GM12878 (cell line): ENCODE results near the gene CXADR. TPM values are rescaled to one million over a fixed set of nuclear protein-coding genes. Genes with fewer than 3 reads are reported as not detected.

Source experiments
- ATAC-seq: fragments of 200-7000 bp; cut with Tn5 transposase; 3 replicates; pipeline ENCODE4 v1.9.1; 2020; ENCODE audit warnings: mild to moderate bottlenecking, moderate library complexity
- BruUV-seq: library from RNA; stranded (reverse); fragments of 400-500 nt; replicated peaks from 2 replicates; lab custom pipeline; 2021; lab: Mats Ljungman, UMichigan
- CTCF ChIA-PET: fragments of 300-600 bp; sonication (Branson Sonifier 250); formaldehyde crosslinking; extraction: SDS; loops from one replicate; lab custom pipeline; 2021; ENCODE audit warnings: inconsistent platforms; lab: Yijun Ruan, JAX
- POLR2A ChIA-PET: fragments of 350-600 bp; formaldehyde crosslinking; extraction: SDS; loops from one replicate; lab custom pipeline; 2021; ENCODE audit warnings: inconsistent platforms; lab: Charles Lee
- RAD21 ChIA-PET: fragments of 300-600 bp; sonication (Branson Sonifier 250); formaldehyde crosslinking; loops from one replicate; lab custom pipeline; 2023; ENCODE audit warnings: antibody characterized with exemption; ENCODE audit not compliant: unreplicated experiment; lab: Charles Lee
- SMC1A ChIA-PET: fragments of 300-600 bp; sonication (Branson Sonifier 250); formaldehyde crosslinking; loops from one replicate; lab custom pipeline; 2023; ENCODE audit not compliant: unreplicated experiment, uncharacterized antibody; lab: Charles Lee
- DNase-seq: peaks from one replicate; pipeline ENCODE4 v3.0.0-alpha.2; 2011; ENCODE audit warnings: low read depth, low spot score
- FAIRE-seq: peaks from 3 replicates; lab custom pipeline; 2011; peaks lifted over from hg19 to GRCh38; lab: Jason Lieb, UNC
- H2AFZ ChIP-seq: 2 replicates; pipeline ENCODE4 v1.6.0; 2011; ENCODE audit warnings: low read depth, low read length, control low read depth; ENCODE audit not compliant: control insufficient read depth
- H3K27ac ChIP-seq: 2 replicates; pipeline ENCODE4 v1.5.1; 2011; ENCODE audit warnings: control low read depth; ENCODE audit not compliant: control insufficient read depth, insufficient read depth
- H3K27me3 ChIP-seq, 2 experiments: replicated peaks in 1 of 2; 2 replicates each; pipeline versions ENCODE4 v1.6.0 to v1.6.1; 2011; ENCODE audit warnings: low read length in 1 of 2; ENCODE audit not compliant: control insufficient read depth in 2 of 2, insufficient read depth in 2 of 2
- H3K36me3 ChIP-seq, 2 experiments: 2 replicates each; pipeline ENCODE4 v1.5.1; 2011; ENCODE audit warnings: low read length in 1 of 2; ENCODE audit not compliant: control insufficient read depth in 2 of 2, insufficient read depth in 2 of 2
- H3K4me1 ChIP-seq: 2 replicates; pipeline ENCODE4 v1.6.1; 2011; ENCODE audit warnings: mild to moderate bottlenecking, low read length, moderate library complexity, mixed read lengths; ENCODE audit not compliant: control insufficient read depth, insufficient read depth
- H3K4me2 ChIP-seq: 2 replicates; pipeline ENCODE4 v1.6.0; 2011; ENCODE audit warnings: control low read depth; ENCODE audit not compliant: control insufficient read depth, insufficient read depth
- H3K4me3 ChIP-seq: fragments of 200-600 bp; sonication (generic); 2 replicates; pipeline ENCODE4 v1.5.1; 2016
- H3K79me2 ChIP-seq: 2 replicates; pipeline ENCODE4 v1.6.0; 2011; ENCODE audit warnings: low read length; ENCODE audit not compliant: control insufficient read depth, insufficient read depth
- H3K9ac ChIP-seq: 2 replicates; pipeline ENCODE4 v1.8.0; 2011; ENCODE audit warnings: low read length, control low read depth, mixed read lengths; ENCODE audit not compliant: control insufficient read depth, insufficient read depth
- H3K9me3 ChIP-seq: replicated peaks from 3 replicates; pipeline ENCODE4 v1.5.1; 2011; ENCODE audit warnings: mild to moderate bottlenecking, low read length; ENCODE audit not compliant: control insufficient read depth, insufficient read depth
- H4K20me1 ChIP-seq: 2 replicates; pipeline ENCODE4 v1.6.0; 2011; ENCODE audit not compliant: control insufficient read depth, insufficient read depth
- BCL3 ChIP-seq: IDR thresholded peaks from 2 replicates; pipeline ENCODE4 v1.6.1; 2011; ENCODE audit warnings: borderline replicate concordance, low read depth, mild to moderate bottlenecking, moderate library complexity, low read length; ENCODE audit not compliant: insufficient read depth, poor library complexity, severe bottlenecking
- CHD2 ChIP-seq: IDR thresholded peaks from 2 replicates; pipeline ENCODE4 v1.6.1; 2011; ENCODE audit warnings: low read depth, low read length, improper control_type of control experiment, borderline replicate concordance
- E2F8 ChIP-seq: fragments of 450-650 bp; IDR thresholded peaks from 2 replicates; pipeline ENCODE4 v1.6.1; 2018; ENCODE audit warnings: mild to moderate bottlenecking, low read depth, moderate library complexity; ENCODE audit not compliant: partially characterized antibody
- FOS ChIP-seq: IDR thresholded peaks from 3 replicates; pipeline ENCODE4 v1.6.1; 2011; ENCODE audit warnings: borderline replicate concordance; ENCODE audit not compliant: insufficient read length; ENCODE audit errors: extremely low read depth
- HDAC6 ChIP-seq: fragments of 200-600 bp; sonication (generic); IDR thresholded peaks from one replicate; pipeline ENCODE4 v1.8.0; 2017; ENCODE audit warnings: antibody characterized with exemption; ENCODE audit not compliant: unreplicated experiment
- IKZF1 ChIP-seq: fragments of 450-650 bp; conservative IDR thresholded peaks from 2 replicates; pipeline ENCODE4 v1.6.1; 2017; ENCODE audit warnings: antibody characterized with exemption, mild to moderate bottlenecking
- KDM1A ChIP-seq: fragments of 200-600 bp; sonication (generic); IDR thresholded peaks from 2 replicates; pipeline ENCODE4 v1.6.1; 2016; ENCODE audit warnings: borderline replicate concordance
- MXI1 ChIP-seq: fragments of 150-350 bp; IDR thresholded peaks from 2 replicates; pipeline ENCODE4 v1.6.1; 2011; ENCODE audit warnings: low read depth, mild to moderate bottlenecking, inconsistent platforms, low read length, improper control_type of control experiment
- NFIC ChIP-seq: IDR thresholded peaks from 2 replicates; pipeline ENCODE4 v1.6.1; 2012; ENCODE audit warnings: low read depth, mild to moderate bottlenecking, inconsistent platforms, low read length, moderate library complexity
- PAX5 ChIP-seq: IDR thresholded peaks from 2 replicates; pipeline ENCODE4 v1.6.1; 2011; ENCODE audit warnings: low read depth, low read length, borderline replicate concordance
- SMAD5 ChIP-seq: IDR thresholded peaks from 2 replicates; pipeline ENCODE4 v1.6.1; 2016; ENCODE audit warnings: antibody characterized with exemption, low read depth
- SMC3 ChIP-seq: IDR thresholded peaks from 2 replicates; pipeline ENCODE4 v1.6.1; 2011; ENCODE audit warnings: low read length, improper control_type of control experiment, borderline replicate concordance
- SP1 ChIP-seq: IDR thresholded peaks from one replicate; pipeline ENCODE4 v1.6.1; 2011; ENCODE audit warnings: low read depth, low read length
- STAT3 ChIP-seq: IDR thresholded peaks from 2 replicates; pipeline ENCODE4 v1.6.1; 2011; ENCODE audit warnings: low read depth, low read length, improper control_type of control experiment
- TCF12 ChIP-seq: IDR thresholded peaks from 2 replicates; pipeline ENCODE4 v1.6.1; 2011; ENCODE audit warnings: low read depth, mild to moderate bottlenecking, low read length
- TCF3 ChIP-seq: IDR thresholded peaks from 2 replicates; pipeline ENCODE4 v1.6.1; 2012; ENCODE audit warnings: low read depth, mild to moderate bottlenecking, low read length, borderline replicate concordance; ENCODE audit not compliant: insufficient read depth
- ZNF217 ChIP-seq: fragments of 450-650 bp; IDR thresholded peaks from 2 replicates; pipeline ENCODE4 v1.6.1; 2017; ENCODE audit warnings: antibody characterized with exemption, mild to moderate bottlenecking
- WGBS: methylation state at CpG from one replicate; pipeline ENCODE4 v1.1.6; 2016; ENCODE audit warnings: low lambda C conversion rate; ENCODE audit not compliant: insufficient replicate concordance, insufficient coverage; ENCODE audit errors: missing lambda C conversion rate; 5-methylcytosine and 5-hydroxymethylcytosine counted together
- in situ Hi-C: fragments of 300-500 bp; cut with MboI; formaldehyde crosslinking; loops from 9 replicates; pipeline ENCODE4 v1.14.3; 2018; ENCODE audit warnings: mixed read lengths
- intact Hi-C: fragments of 100-400 bp; cut with micrococcal nuclease; formaldehyde crosslinking; loops from one replicate; pipeline ENCODE4 v1.14.2; 2022; ENCODE audit not compliant: unreplicated experiment
- polyA plus RNA-seq, 11 experiments: library from polyadenylated mRNA; depleted of rRNA in 4 of 11; unstranded in 6 of 11; stranded (reverse) in 5 of 11; fragments of >200 nt; fragmentation: Nextera tagmentation in 4 of 11; fragmentation: Illumina TruSeq in 1 of 11; extraction: Ambion mirVana in 4 of 11; extraction: Trizol in 1 of 11; gene quantifications; 1 replicate in 1 of 11; 2 replicates in 10 of 11; pipeline versions ENCODE4 v1.2.1 to v1.2.3, GENCODE V29; 2011 to 2016; ENCODE audit warnings: inconsistent platforms in 2 of 11, missing spikeins in 2 of 11, low read depth in 1 of 11
- total RNA-seq, 4 experiments: library from RNA; depleted of rRNA in 3 of 4; stranded (reverse); fragments of >200 nt in 3 of 4; fragmentation: Illumina TruSeq in 1 of 4; extraction: Trizol in 1 of 4; gene quantifications; 2 replicates each; pipeline versions ENCODE4 v1.2.1 to v1.2.3, GENCODE V29; 2013 to 2021

Gene CXADR
- total and polyA plus RNA-seq, 10 of the 15 experiments (the other 5 are each of a cell fraction or from before 2014, with no cell fraction given) = 0.01 to 0.64 (median 0.13) TPM

GRCh38 chr21:17507591-17507990, 5.3 kb upstream of the CXADR start:
- H2AFZ ChIP-seq = no peak overlapping the region
- ChIA-PET CTCF (no interaction called here), RAD21 (no interaction called here), POLR2A (no interaction called here), SMC1A (no interaction called here)
- no peak overlapping the region for H3K27ac ChIP-seq
- no peaks in the 10 kb centered on the region; the same call in 1 of the 2 replicates for H4K20me1 ChIP-seq
- H3K4me1 ChIP-seq = no peaks in the 10 kb centered on the region
- H3K9ac ChIP-seq = no peak overlapping the region
- in situ Hi-C loops = no loop called here
- H3K4me2 ChIP-seq = no peak overlapping the region
- H3K27me3 ChIP-seq = no peaks in the 10 kb centered on the region
- no TSS peak for BruUV-seq
- no peaks in the 10 kb centered on the region for H3K36me3 ChIP-seq
- no peak overlapping the region for H3K4me3 ChIP-seq
- no peaks in the 10 kb centered on the region; the same call in 2 of the 3 replicates for H3K9me3 ChIP-seq
- intact Hi-C loops = no loop called here
- no peaks in the 10 kb centered on the region for H3K79me2 ChIP-seq
- no peak for ATAC-seq
- WGBS = 27% methylated on average over 5 of the region's 5 CpGs
- no peak for DNase-seq
- TF ChIP-seq ZNF217 (no peak), PAX5 (no peak), SMAD5 (no peak), KDM1A (no peak), MXI1 (no peak), E2F8 (no peak), NFIC (no peak), SP1 (no peak), FOS (no peak), HDAC6 (no peak), SMC3 (no peak), IKZF1 (no peak), STAT3 (no peak), TCF12 (no peak), TCF3 (no peak), CHD2 (no peak), BCL3 (no peak)
- TF ChIP-seq, all 136 proteins: peak for 0
- no peak for FAIRE-seq
